H1 (cell line): ENCODE measurements around the gene ALDH3A1. TPM values are rescaled to one million over a fixed set of nuclear protein-coding genes. Genes with fewer than 3 reads are reported as not detected.

Source experiments
- CTCF ChIA-PET: fragments of 300-600 bp; sonication (Branson Sonifier 250); formaldehyde crosslinking; loops from one replicate; lab custom pipeline; 2021; ENCODE audit not compliant: partially characterized antibody; lab: Charles Lee
- POLR2A ChIA-PET: fragments of 300-600 bp; sonication (Branson Sonifier 250); formaldehyde crosslinking; loops from one replicate; lab custom pipeline; 2021; ENCODE audit warnings: inconsistent platforms; ENCODE audit not compliant: partially characterized antibody; lab: Charles Lee
- DNase-seq, 2 experiments: peaks; one replicate each; pipeline versions ENCODE4 v3.0.0 to v3.0.0-alpha.2; 2010 to 2022; ENCODE audit warnings: low spot score in 2 of 2, low read depth in 1 of 2, mixed read lengths in 1 of 2
- FAIRE-seq: peaks from 2 replicates; lab custom pipeline; 2011; peaks lifted over from hg19 to GRCh38; lab: Jason Lieb, UNC
- H2AFZ ChIP-seq: 2 replicates; pipeline ENCODE4 v1.8.1; 2012; ENCODE audit warnings: low read length, inconsistent platforms
- H2AK5ac ChIP-seq: 2 replicates; pipeline ENCODE4 v1.6.1; 2013; ENCODE audit warnings: low read depth, low read length
- H2BK120ac ChIP-seq: replicated peaks from 2 replicates; pipeline ENCODE3; 2013; ENCODE audit warnings: low read depth, low read length, inconsistent platforms
- H2BK12ac ChIP-seq: 2 replicates; pipeline ENCODE4 v1.6.1; 2013; ENCODE audit warnings: low read depth, low read length
- H2BK15ac ChIP-seq: 2 replicates; pipeline ENCODE4 v1.6.1; 2013; ENCODE audit warnings: low read length
- H2BK20ac ChIP-seq: 2 replicates; pipeline ENCODE4 v1.6.1; 2013; ENCODE audit warnings: low read length
- H2BK5ac ChIP-seq: 2 replicates; pipeline ENCODE4 v1.6.1; 2013; ENCODE audit warnings: low read depth, low read length
- H3K14ac ChIP-seq: 2 replicates; pipeline ENCODE4 v1.6.1; 2013; ENCODE audit warnings: inconsistent platforms; ENCODE audit not compliant: insufficient read length
- H3K18ac ChIP-seq: 2 replicates; pipeline ENCODE4 v1.6.1; 2013; ENCODE audit warnings: low read length; ENCODE audit errors: extremely low read depth
- H3K23ac ChIP-seq: 2 replicates; pipeline ENCODE4 v1.6.1; 2013; ENCODE audit warnings: inconsistent platforms; ENCODE audit not compliant: insufficient read length
- H3K23me2 ChIP-seq: 2 replicates; pipeline ENCODE4 v1.6.1; 2013; ENCODE audit warnings: low read depth, low read length
- H3K27ac ChIP-seq: 2 replicates; pipeline ENCODE4 v1.6.1; 2011; ENCODE audit warnings: low read depth, low read length, inconsistent platforms
- H3K27me3 ChIP-seq, 4 experiments: replicated peaks in 1 of 4; 1 replicate in 1 of 4; 2 replicates in 3 of 4; pipeline versions ENCODE4 v1.6.1 to v1.8.1; 2011 to 2013; ENCODE audit warnings: low read length in 3 of 4, mild to moderate bottlenecking in 3 of 4, inconsistent platforms in 2 of 4, mixed read lengths in 2 of 4, moderate library complexity in 1 of 4; ENCODE audit not compliant: control insufficient read depth in 3 of 4, insufficient read depth in 3 of 4; ENCODE audit errors: extremely low read depth in 1 of 4
- H3K36me3 ChIP-seq, 4 experiments: 2 replicates each; pipeline versions ENCODE4 v1.6.1 to v1.8.1; 2011 to 2013; ENCODE audit warnings: mild to moderate bottlenecking in 4 of 4, low read length in 3 of 4, moderate library complexity in 2 of 4, control low read depth in 1 of 4, inconsistent platforms in 1 of 4; ENCODE audit not compliant: insufficient read depth in 4 of 4, control insufficient read depth in 2 of 4
- H3K4ac ChIP-seq: replicated peaks from 2 replicates; pipeline ENCODE3; 2013; ENCODE audit warnings: low read length, low read depth, mixed read lengths, inconsistent platforms; ENCODE audit not compliant: insufficient read length
- H3K4me1 ChIP-seq, 4 experiments: replicated peaks in 1 of 4; 1 replicate in 1 of 4; 2 replicates in 3 of 4; pipeline versions ENCODE4 v1.6.1 to v1.8.1; 2011 to 2013; ENCODE audit warnings: low read length in 3 of 4, inconsistent platforms in 2 of 4, mixed read lengths in 1 of 4; ENCODE audit not compliant: insufficient read depth in 4 of 4, control insufficient read depth in 3 of 4
- H3K4me2 ChIP-seq, 2 experiments: 2 replicates each; pipeline versions ENCODE4 v1.6.1 to v1.8.1; 2011 to 2013; ENCODE audit warnings: low read depth in 2 of 2, low read length in 2 of 2, control low read depth in 1 of 2, inconsistent platforms in 1 of 2, mild to moderate bottlenecking in 1 of 2; ENCODE audit not compliant: insufficient read depth in 1 of 2
- H3K4me3 ChIP-seq, 4 experiments: fragments of 200-600, 300-600 bp in 1 of 4; sonication (generic), shearing (Covaris generic), sonication (Bioruptor Twin) in 1 of 4; 2 replicates each; pipeline versions ENCODE4 v1.5.1 to v1.8.1; 2011 to 2016; ENCODE audit warnings: low read length in 4 of 4, low read depth in 3 of 4, control low read depth in 2 of 4, inconsistent platforms in 2 of 4, mild to moderate bottlenecking in 2 of 4, mixed read lengths in 1 of 4, moderate library complexity in 1 of 4; ENCODE audit not compliant: insufficient read depth in 2 of 4; ENCODE audit errors: extremely low read depth in 1 of 4
- H3K56ac ChIP-seq: replicated peaks from 2 replicates; pipeline ENCODE3; 2013; ENCODE audit warnings: low read depth, mild to moderate bottlenecking, mixed read lengths, low read length, inconsistent platforms; ENCODE audit not compliant: insufficient read length
- H3K79me1 ChIP-seq: 2 replicates; pipeline ENCODE4 v1.6.1; 2013; ENCODE audit warnings: low read depth, low read length, control low read depth
- H3K79me2 ChIP-seq, 2 experiments: 2 replicates each; pipeline versions ENCODE4 v1.6.1 to v1.8.1; 2012 to 2013; ENCODE audit warnings: low read length in 2 of 2, mild to moderate bottlenecking in 2 of 2, inconsistent platforms in 1 of 2; ENCODE audit not compliant: insufficient read depth in 2 of 2, control insufficient read depth in 1 of 2
- H3K9ac ChIP-seq, 4 experiments: replicated peaks in 1 of 4; 1 replicate in 1 of 4; 2 replicates in 3 of 4; pipeline versions ENCODE4 v1.6.1 to v1.8.1; 2011 to 2013; ENCODE audit warnings: low read depth in 3 of 4, low read length in 3 of 4, control low read depth in 2 of 4, mild to moderate bottlenecking in 2 of 4, moderate library complexity in 2 of 4, inconsistent platforms in 1 of 4; ENCODE audit errors: extremely low read depth in 1 of 4
- H3K9me3 ChIP-seq, 2 experiments: 2 replicates each; pipeline versions ENCODE4 v1.6.1 to v1.8.1; 2012 to 2013; ENCODE audit warnings: mild to moderate bottlenecking in 2 of 2, moderate library complexity in 2 of 2, control low read depth in 1 of 2, inconsistent platforms in 1 of 2, low read depth in 1 of 2, low read length in 1 of 2, mixed read lengths in 1 of 2; ENCODE audit not compliant: insufficient read depth in 2 of 2
- H4K20me1 ChIP-seq, 2 experiments: replicated peaks in 1 of 2; 2 replicates each; pipeline versions ENCODE3 to v1.8.1; 2011 to 2013; ENCODE audit warnings: inconsistent platforms in 2 of 2, low read length in 2 of 2, mild to moderate bottlenecking in 1 of 2; ENCODE audit not compliant: insufficient read depth in 2 of 2, control insufficient read depth in 1 of 2
- H4K5ac ChIP-seq: 2 replicates; pipeline ENCODE4 v1.6.1; 2013; ENCODE audit warnings: low read length, low read depth, mixed read lengths, inconsistent platforms; ENCODE audit not compliant: insufficient read length
- H4K8ac ChIP-seq: 2 replicates; pipeline ENCODE4 v1.8.0; 2013; ENCODE audit warnings: mild to moderate bottlenecking, moderate library complexity, low read length, inconsistent platforms; ENCODE audit not compliant: insufficient read depth; ENCODE audit errors: extremely low read depth
- H4K91ac ChIP-seq: replicated peaks from 2 replicates; pipeline ENCODE3; 2013; ENCODE audit warnings: low read length, mixed read lengths, inconsistent platforms; ENCODE audit not compliant: insufficient read length
- CTCF ChIP-seq, 3 experiments: IDR thresholded peaks; 1 replicate in 2 of 3; 2 replicates in 1 of 3; pipeline versions ENCODE4 v1.5.1 to v1.6.1; 2011; ENCODE audit warnings: low read length in 3 of 3, mild to moderate bottlenecking in 3 of 3, inconsistent platforms in 2 of 3, low read depth in 1 of 3, moderate library complexity in 1 of 3; ENCODE audit not compliant: insufficient read depth in 1 of 3; ENCODE audit errors: control extremely low read depth in 1 of 3
- GTF2F1 ChIP-seq: IDR thresholded peaks from 2 replicates; pipeline ENCODE4 v1.6.1; 2012; ENCODE audit warnings: low read depth, low read length, improper control_type of control experiment, borderline replicate concordance
- HDAC6 ChIP-seq: IDR thresholded peaks from one replicate; pipeline ENCODE4 v1.7.1; 2012; ENCODE audit warnings: low read depth, mild to moderate bottlenecking, inconsistent platforms, low read length, moderate library complexity
- KDM4A ChIP-seq: IDR thresholded peaks from one replicate; pipeline ENCODE4 v1.7.1; 2012; ENCODE audit warnings: low read depth, mild to moderate bottlenecking, moderate library complexity, low read length, inconsistent platforms; ENCODE audit not compliant: severe bottlenecking
- MAX ChIP-seq: IDR thresholded peaks from 2 replicates; pipeline ENCODE4 v1.6.1; 2012; ENCODE audit warnings: inconsistent platforms
- POLR2A ChIP-seq, 2 experiments: IDR thresholded peaks; 1 replicate in 1 of 2; 2 replicates in 1 of 2; pipeline ENCODE4 v1.6.1; 2011; ENCODE audit warnings: low read depth in 2 of 2, low read length in 2 of 2, mild to moderate bottlenecking in 2 of 2; ENCODE audit errors: control extremely low read depth in 1 of 2
- POLR2AphosphoS5 ChIP-seq: IDR thresholded peaks from 2 replicates; pipeline ENCODE4 v1.6.1; 2011; ENCODE audit warnings: low read depth, low read length
- WGBS, 2 experiments: shearing (Covaris generic) in 1 of 2; methylation state at CpG; one replicate each; pipeline versions ENCODE4 v1.1.6 to v1.1.7; 2013 to 2015; ENCODE audit warnings: low lambda C conversion rate in 2 of 2, mixed read lengths in 2 of 2, inconsistent platforms in 1 of 2, low coverage in 1 of 2, missing lambda C conversion rate in 1 of 2; ENCODE audit not compliant: insufficient replicate concordance in 2 of 2, insufficient coverage in 1 of 2, insufficient read length in 1 of 2; ENCODE audit errors: extremely low coverage in 1 of 2, missing lambda C conversion rate in 1 of 2; 5-methylcytosine and 5-hydroxymethylcytosine counted together
- polyA plus RNA-seq, 7 experiments: library from polyadenylated mRNA; depleted of rRNA in 3 of 7; stranded (reverse) in 5 of 7; unstranded in 2 of 7; fragments of >200 nt in 5 of 7; fragments of 200-250 nt in 2 of 7; gene quantifications; 1 replicate in 5 of 7; 2 replicates in 1 of 7; 4 replicates in 1 of 7; pipeline versions ENCODE4 v1.2.1 to v1.2.3, GENCODE V29; 2011 to 2013; ENCODE audit warnings: missing spikeins in 2 of 7, mixed read lengths in 2 of 7
- total RNA-seq: library from RNA; stranded (reverse); fragmentation: NEBNext Ultra II Directional; extraction: Animal tissue kit (Norgen Biotek cat#: 25700); gene quantifications from 2 replicates; pipeline ENCODE4 v1.2.1, GENCODE V29; 2021

Gene ALDH3A1
- total and polyA plus RNA-seq, 2 of the 8 experiments (the other 6 are each of a cell fraction or from before 2014, with no cell fraction given), result 0.37 to 1.4 TPM

- no peak overlapping the region for H3K14ac ChIP-seq
- no peak overlapping the region for H2BK15ac ChIP-seq
- WGBS, 2 experiments, result 29% methylated on average over 44 of the region's 50 CpGs; no CpG with 5 or more reads in 1 of the 2 experiments
- H3K56ac ChIP-seq, result no peak overlapping the region
- peak overlapping the region; percentile 74 to 87 for H3K4me2 ChIP-seq
- CTCF ChIA-PET, result interaction anchor here (0.7 to 5.4 kb wide), 24 partner anchors 8 to 382 kb away, joined by 3 to 44 read pairs (median 5); partner anchors contain the start of genes ALDH3A2, B9D1 and MAPK7
- H4K5ac ChIP-seq, result no peak overlapping the region
- H3K9me3 ChIP-seq, result no peaks in the 10 kb centered on the region
- no peaks in the 10 kb centered on the region for H4K20me1 ChIP-seq
- peak overlapping the region; percentile 24 to 59 (median 40); a peak in 7 of 8 replicates for H3K4me3 ChIP-seq
- no peak overlapping the region; the same call in 1 of the 2 replicates for H2BK20ac ChIP-seq
- H2BK12ac ChIP-seq, result peak overlapping the region; percentile 81; the same call in 1 of the 2 replicates
- no peak overlapping the region for H2AK5ac ChIP-seq
- H4K91ac ChIP-seq, result peak overlapping the region; percentile 82
- H4K8ac ChIP-seq, result peak overlapping the region; percentile 57; the same call in 1 of the 2 replicates
- H3K23ac ChIP-seq, result no peak overlapping the region
- FAIRE-seq (no peak), DNase-seq (peak; percentile 86 to 100)
- H3K4ac ChIP-seq, result no peak overlapping the region
- H3K23me2 ChIP-seq, result peaks cover 4% of the 10 kb centered on the region; the same call in 1 of the 2 replicates
- no peaks in the 10 kb centered on the region for H3K79me1 ChIP-seq
- peaks cover 0 to 9% (median 5%) of the 10 kb centered on the region in 4 experiments; a peak in 5 of 7 replicates for H3K4me1 ChIP-seq
- H3K27ac ChIP-seq, result no peak overlapping the region
- H2BK120ac ChIP-seq, result no peak overlapping the region
- H2AFZ ChIP-seq, result peak overlapping the region; percentile 60
- no peak overlapping the region; a peak in 1 of 7 replicates for H3K9ac ChIP-seq
- 0 out of 2 replicates have a peak overlapping the region, but pooled peaks have one; percentile 24 for H2BK5ac ChIP-seq
- POLR2A ChIA-PET, result interaction anchor here (0.8 to 1.1 kb wide), 7 partner anchors 15 to 252 kb away, joined by 3 to 5 read pairs (median 3); partner anchors contain the start of gene ALDH3A2
- peak overlapping the region; percentile 90 for H3K18ac ChIP-seq
- H3K27me3 ChIP-seq, result peaks cover 0 to 6% (median 1%) of the 10 kb centered on the region in 4 experiments; a peak in 4 of 7 replicates
- no peaks in the 10 kb centered on the region for H3K36me3 ChIP-seq
- no peaks in the 10 kb centered on the region for H3K79me2 ChIP-seq
- TF ChIP-seq POLR2A (IDR thresholded peaks at IDR 0.05; ENCODE audit: control extremely low read depth in 1 of 2, low read depth in 2 of 2, low read length in 2 of 2) (peak in 1 of 2 experiments; percentile 90; a peak in 2 of 3 replicates), HDAC6 (no peak), KDM4A (peak; percentile 30), CTCF (IDR thresholded peaks at IDR 0.05; ENCODE audit: control extremely low read depth in 1 of 3, insufficient read depth in 1 of 3, low read depth in 1 of 3, low read length in 3 of 3) (peak; percentile 92 to 96 (median 94)), GTF2F1 (no peak; the same call in 1 of the 2 replicates), MAX (peak; percentile 98), POLR2AphosphoS5 (peak; percentile 69)
These were observed 3.0 kb downstream of the ALDH3A1 start for GRCh38 chr17:19744922-19745757.
